OCI-LY3 (cell line): ENCODE measurements around the gene MCU.

Experiments
- EZH2phosphoT487 ChIP-seq: fragments of 200-600 bp; shearing (Covaris generic); IDR thresholded peaks from 2 replicates; pipeline ENCODE4 v1.6.1; 2018; ENCODE audit warnings: antibody characterized with exemption, mixed run types, low read depth
- TF ChIP-seq, protein P1 (sequence below): fragments of 200-600, 300-600 bp; sonication (generic); IDR thresholded peaks from 2 replicates; pipeline ENCODE4 v1.5.1; 2014; ENCODE audit warnings: antibody characterized with exemption, low read length, low read depth

DNA sequence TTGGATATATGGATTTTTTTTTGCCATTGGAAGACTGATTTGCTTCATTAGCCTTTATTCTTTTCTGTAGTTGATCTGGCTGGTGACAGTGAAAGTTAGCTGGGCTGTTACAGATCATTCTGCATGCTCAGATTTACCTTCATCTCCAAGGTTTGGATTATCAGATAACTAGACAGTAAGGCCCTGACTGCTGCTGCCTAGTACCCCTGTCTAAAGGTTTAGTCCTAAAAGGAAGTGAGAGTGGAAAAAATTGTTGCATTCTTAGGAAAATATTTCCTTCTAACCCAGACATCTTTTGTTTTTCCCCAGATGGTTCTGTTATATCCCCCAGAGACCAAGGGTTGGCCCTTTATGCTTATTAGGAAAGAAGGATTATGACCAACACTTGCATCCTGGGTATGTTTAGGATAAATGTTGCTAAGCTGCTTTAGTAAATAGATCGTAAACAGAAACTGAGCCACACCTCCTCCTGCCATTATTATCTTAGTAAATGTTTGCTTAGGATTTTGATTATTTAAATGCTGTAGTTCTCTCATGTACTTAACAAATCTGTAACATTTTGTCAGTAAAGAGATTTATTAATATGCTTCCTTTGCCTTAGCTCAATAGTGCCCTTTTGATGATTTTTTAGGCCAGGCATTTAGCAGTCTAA, 44.4 kb downstream of the MCU start:
- TF ChIP-seq, protein P1, sequence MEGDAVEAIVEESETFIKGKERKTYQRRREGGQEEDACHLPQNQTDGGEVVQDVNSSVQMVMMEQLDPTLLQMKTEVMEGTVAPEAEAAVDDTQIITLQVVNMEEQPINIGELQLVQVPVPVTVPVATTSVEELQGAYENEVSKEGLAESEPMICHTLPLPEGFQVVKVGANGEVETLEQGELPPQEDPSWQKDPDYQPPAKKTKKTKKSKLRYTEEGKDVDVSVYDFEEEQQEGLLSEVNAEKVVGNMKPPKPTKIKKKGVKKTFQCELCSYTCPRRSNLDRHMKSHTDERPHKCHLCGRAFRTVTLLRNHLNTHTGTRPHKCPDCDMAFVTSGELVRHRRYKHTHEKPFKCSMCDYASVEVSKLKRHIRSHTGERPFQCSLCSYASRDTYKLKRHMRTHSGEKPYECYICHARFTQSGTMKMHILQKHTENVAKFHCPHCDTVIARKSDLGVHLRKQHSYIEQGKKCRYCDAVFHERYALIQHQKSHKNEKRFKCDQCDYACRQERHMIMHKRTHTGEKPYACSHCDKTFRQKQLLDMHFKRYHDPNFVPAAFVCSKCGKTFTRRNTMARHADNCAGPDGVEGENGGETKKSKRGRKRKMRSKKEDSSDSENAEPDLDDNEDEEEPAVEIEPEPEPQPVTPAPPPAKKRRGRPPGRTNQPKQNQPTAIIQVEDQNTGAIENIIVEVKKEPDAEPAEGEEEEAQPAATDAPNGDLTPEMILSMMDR = no peak
- no peak for TF ChIP-seq EZH2phosphoT487
